Measurements from ENCODE around the gene PODXL2.

PODXL2 gene

GRCh38 chr3:127644641-127645370, 15.8 kb downstream of the PODXL2 start:
- DNase-seq: no peak
- Histone ChIP-seq H3K27me3 (replicated peaks; ENCODE audit: control insufficient read depth, insufficient read depth, low read length, poor library complexity, severe bottlenecking) (no peaks in the 10 kb centered on the region), H3K4me3 (ENCODE audit: insufficient read depth, low read depth, low read length, poor library complexity, severe bottlenecking) (no peak overlapping the region), H3K4me1 (ENCODE audit: control insufficient read depth, insufficient read depth, low read length, poor library complexity, severe bottlenecking) (no peaks in the 10 kb centered on the region), H3K27ac (ENCODE audit: insufficient read depth, low read length, poor library complexity, severe bottlenecking) (no peak overlapping the region), H3K9me3 (ENCODE audit: control insufficient read depth, low read length) (no peaks in the 10 kb centered on the region), H3K36me3 (ENCODE audit: control insufficient read depth, insufficient read depth, low read length) (no peaks in the 10 kb centered on the region)

- H3K27ac ChIP-seq (ENCODE audit: insufficient read depth, low read length, poor library complexity, severe bottlenecking): no peak overlapping the region
- DNase-seq: no peak
- H3K4me1 ChIP-seq (ENCODE audit: control insufficient read depth, insufficient read depth, low read length, poor library complexity, severe bottlenecking): no peaks in the 10 kb centered on the region
- H3K4me3 ChIP-seq (ENCODE audit: insufficient read depth, low read depth, low read length, poor library complexity, severe bottlenecking): no peak overlapping the region
- no peaks in the 10 kb centered on the region for H3K9me3 ChIP-seq (ENCODE audit: control insufficient read depth, low read length)
- H3K27me3 ChIP-seq (replicated peaks; ENCODE audit: control insufficient read depth, insufficient read depth, low read length, poor library complexity, severe bottlenecking): no peaks in the 10 kb centered on the region
- H3K36me3 ChIP-seq (ENCODE audit: control insufficient read depth, insufficient read depth, low read length): no peaks in the 10 kb centered on the region
Observed at GRCh38 chr3:127645371-127646015, 16.5 kb downstream of the PODXL2 start.

- Histone ChIP-seq H3K27ac (ENCODE audit: insufficient read depth, low read length, poor library complexity, severe bottlenecking) (no peak overlapping the region), H3K4me3 (ENCODE audit: insufficient read depth, low read depth, low read length, poor library complexity, severe bottlenecking) (no peak overlapping the region), H3K36me3 (ENCODE audit: control insufficient read depth, insufficient read depth, low read length) (no peaks in the 10 kb centered on the region), H3K9me3 (ENCODE audit: control insufficient read depth, low read length) (no peaks in the 10 kb centered on the region), H3K27me3 (replicated peaks; ENCODE audit: control insufficient read depth, insufficient read depth, low read length, poor library complexity, severe bottlenecking) (no peaks in the 10 kb centered on the region), H3K4me1 (ENCODE audit: control insufficient read depth, insufficient read depth, low read length, poor library complexity, severe bottlenecking) (no peaks in the 10 kb centered on the region)
- no peak for DNase-seq
Observed at GRCh38 chr3:127646501-127647046, 17.6 kb downstream of the PODXL2 start.

GRCh38 chr3:127647166-127647844, 18.3 kb downstream of the PODXL2 start:
- no peak overlapping the region for H3K4me3 ChIP-seq (ENCODE audit: insufficient read depth, low read depth, low read length, poor library complexity, severe bottlenecking)
- H3K9me3 ChIP-seq (ENCODE audit: control insufficient read depth, low read length): no peaks in the 10 kb centered on the region
- DNase-seq: no peak
- H3K27ac ChIP-seq (ENCODE audit: insufficient read depth, low read length, poor library complexity, severe bottlenecking): no peak overlapping the region
- H3K36me3 ChIP-seq (ENCODE audit: control insufficient read depth, insufficient read depth, low read length): no peaks in the 10 kb centered on the region
- H3K4me1 ChIP-seq (ENCODE audit: control insufficient read depth, insufficient read depth, low read length, poor library complexity, severe bottlenecking): no peaks in the 10 kb centered on the region
- H3K27me3 ChIP-seq (replicated peaks; ENCODE audit: control insufficient read depth, insufficient read depth, low read length, poor library complexity, severe bottlenecking): no peaks in the 10 kb centered on the region

- H3K27ac ChIP-seq (ENCODE audit: insufficient read depth, low read length, poor library complexity, severe bottlenecking): no peak overlapping the region
- no peaks in the 10 kb centered on the region for H3K9me3 ChIP-seq (ENCODE audit: control insufficient read depth, low read length)
- no peaks in the 10 kb centered on the region for H3K4me1 ChIP-seq (ENCODE audit: control insufficient read depth, insufficient read depth, low read length, poor library complexity, severe bottlenecking)
- H3K4me3 ChIP-seq (ENCODE audit: insufficient read depth, low read depth, low read length, poor library complexity, severe bottlenecking): no peak overlapping the region
- no peaks in the 10 kb centered on the region for H3K27me3 ChIP-seq (replicated peaks; ENCODE audit: control insufficient read depth, insufficient read depth, low read length, poor library complexity, severe bottlenecking)
- no peaks in the 10 kb centered on the region for H3K36me3 ChIP-seq (ENCODE audit: control insufficient read depth, insufficient read depth, low read length)
- no peak for DNase-seq
Observed at GRCh38 chr3:127647845-127648204, 18.8 kb downstream of the PODXL2 start.

GRCh38 chr3:127650236-127650635, 21.3 kb downstream of the PODXL2 start:
- Histone ChIP-seq H3K4me3 (ENCODE audit: insufficient read depth, low read depth, low read length, poor library complexity, severe bottlenecking) (no peak overlapping the region), H3K36me3 (ENCODE audit: control insufficient read depth, insufficient read depth, low read length) (no peaks in the 10 kb centered on the region), H3K9me3 (ENCODE audit: control insufficient read depth, low read length) (no peaks in the 10 kb centered on the region), H3K4me1 (ENCODE audit: control insufficient read depth, insufficient read depth, low read length, poor library complexity, severe bottlenecking) (no peaks in the 10 kb centered on the region), H3K27ac (ENCODE audit: insufficient read depth, low read length, poor library complexity, severe bottlenecking) (no peak overlapping the region), H3K27me3 (replicated peaks; ENCODE audit: control insufficient read depth, insufficient read depth, low read length, poor library complexity, severe bottlenecking) (no peaks in the 10 kb centered on the region)
- DNase-seq: no peak

GRCh38 chr3:127651516-127652172, 22.7 kb downstream of the PODXL2 start:
- no peaks in the 10 kb centered on the region for H3K27me3 ChIP-seq (replicated peaks; ENCODE audit: control insufficient read depth, insufficient read depth, low read length, poor library complexity, severe bottlenecking)
- no peak overlapping the region for H3K4me3 ChIP-seq (ENCODE audit: insufficient read depth, low read depth, low read length, poor library complexity, severe bottlenecking)
- DNase-seq: no peak
- H3K9me3 ChIP-seq (ENCODE audit: control insufficient read depth, low read length): no peaks in the 10 kb centered on the region
- no peaks in the 10 kb centered on the region for H3K4me1 ChIP-seq (ENCODE audit: control insufficient read depth, insufficient read depth, low read length, poor library complexity, severe bottlenecking)
- no peak overlapping the region for H3K27ac ChIP-seq (ENCODE audit: insufficient read depth, low read length, poor library complexity, severe bottlenecking)
- no peaks in the 10 kb centered on the region for H3K36me3 ChIP-seq (ENCODE audit: control insufficient read depth, insufficient read depth, low read length)

GRCh38 chr3:127652246-127652995, 23.4 kb downstream of the PODXL2 start:
- Histone ChIP-seq H3K9me3 (ENCODE audit: control insufficient read depth, low read length) (no peaks in the 10 kb centered on the region), H3K36me3 (ENCODE audit: control insufficient read depth, insufficient read depth, low read length) (no peaks in the 10 kb centered on the region), H3K4me1 (ENCODE audit: control insufficient read depth, insufficient read depth, low read length, poor library complexity, severe bottlenecking) (no peaks in the 10 kb centered on the region), H3K27me3 (replicated peaks; ENCODE audit: control insufficient read depth, insufficient read depth, low read length, poor library complexity, severe bottlenecking) (no peaks in the 10 kb centered on the region), H3K27ac (ENCODE audit: insufficient read depth, low read length, poor library complexity, severe bottlenecking) (no peak overlapping the region), H3K4me3 (ENCODE audit: insufficient read depth, low read depth, low read length, poor library complexity, severe bottlenecking) (no peak overlapping the region)
- DNase-seq: no peak

GRCh38 chr3:127654374-127654773, 25.4 kb downstream of the PODXL2 start:
- no peaks in the 10 kb centered on the region for H3K27me3 ChIP-seq (replicated peaks; ENCODE audit: control insufficient read depth, insufficient read depth, low read length, poor library complexity, severe bottlenecking)
- H3K4me1 ChIP-seq (ENCODE audit: control insufficient read depth, insufficient read depth, low read length, poor library complexity, severe bottlenecking): no peaks in the 10 kb centered on the region
- DNase-seq: no peak
- no peak overlapping the region for H3K4me3 ChIP-seq (ENCODE audit: insufficient read depth, low read depth, low read length, poor library complexity, severe bottlenecking)
- no peaks in the 10 kb centered on the region for H3K36me3 ChIP-seq (ENCODE audit: control insufficient read depth, insufficient read depth, low read length)
- H3K27ac ChIP-seq (ENCODE audit: insufficient read depth, low read length, poor library complexity, severe bottlenecking): no peak overlapping the region
- no peaks in the 10 kb centered on the region for H3K9me3 ChIP-seq (ENCODE audit: control insufficient read depth, low read length)

Data from effector memory CD4-positive, alpha-beta T cell (primary cell).